HepG2 (cell line): ENCODE results near the gene TAB3. TPM values are rescaled to one million over a fixed set of nuclear protein-coding genes. Genes with fewer than 3 reads are reported as not detected.

Source experiments
- ATM ChIP-seq: fragments of 450-650 bp; IDR thresholded peaks from 2 replicates; pipeline ENCODE4 v1.7.1; 2017; ENCODE audit warnings: mild to moderate bottlenecking, borderline replicate concordance
- BHLHE40 ChIP-seq: IDR thresholded peaks from 2 replicates; pipeline ENCODE4 v1.6.1; 2011; ENCODE audit warnings: low read length, improper control_type of control experiment
- CEBPB ChIP-seq: IDR thresholded peaks from 2 replicates; pipeline ENCODE4 v1.6.1; 2011; ENCODE audit warnings: low read depth, low read length, improper control_type of control experiment, borderline replicate concordance
- DRAP1 ChIP-seq: IDR thresholded peaks from 2 replicates; pipeline ENCODE4 v1.6.1; 2016; ENCODE audit warnings: missing genetic modification reagents, missing compliant biosample characterization
- FOSL2 ChIP-seq: sonication (generic); formaldehyde crosslinking; IDR thresholded peaks from 2 replicates; pipeline ENCODE4 v1.4.0; 2020; ENCODE audit warnings: missing genetic modification reagents
- HNRNPUL1 ChIP-seq: fragments of 200-400 bp; formaldehyde crosslinking; IDR thresholded peaks from 2 replicates; pipeline ENCODE4 v1.6.1; 2017; ENCODE audit warnings: low read depth, mild to moderate bottlenecking, low read length, moderate library complexity
- KDM1A ChIP-seq: IDR thresholded peaks from 2 replicates; pipeline ENCODE4 v1.6.1; 2016; ENCODE audit warnings: missing compliant biosample characterization
- NR2C2 ChIP-seq: sonication (generic); formaldehyde crosslinking; IDR thresholded peaks from 2 replicates; pipeline ENCODE4 v1.4.0; 2020; ENCODE audit warnings: missing genetic modification reagents, mild to moderate bottlenecking, moderate library complexity, borderline replicate concordance
- PAF1 ChIP-seq: IDR thresholded peaks from 2 replicates; pipeline ENCODE4 v1.6.1; 2016; ENCODE audit warnings: missing genetic modification reagents, missing compliant biosample characterization
- PAX8 ChIP-seq: sonication (generic); formaldehyde crosslinking; IDR thresholded peaks from 2 replicates; pipeline ENCODE4 v1.8.0; 2022; ENCODE audit warnings: mild to moderate bottlenecking, missing genetic modification reagents, borderline replicate concordance
- PCBP1 ChIP-seq: fragments of 200-400 bp; formaldehyde crosslinking; IDR thresholded peaks from 2 replicates; pipeline ENCODE4 v1.6.1; 2017; ENCODE audit warnings: mild to moderate bottlenecking, low read depth, low read length, borderline replicate concordance
- POLR2AphosphoS5 ChIP-seq: IDR thresholded peaks from 2 replicates; pipeline ENCODE4 v1.6.1; 2012; ENCODE audit warnings: low read depth, low read length
- PRPF4 ChIP-seq: fragments of 200-400 bp; formaldehyde crosslinking; IDR thresholded peaks from 2 replicates; pipeline ENCODE4 v1.6.1; 2016; ENCODE audit warnings: low read length, low read depth; ENCODE audit not compliant: poor library complexity, severe bottlenecking
- SKI ChIP-seq: fragments of 450-650 bp; IDR thresholded peaks from one replicate; pipeline ENCODE4 v1.6.1; 2018; ENCODE audit warnings: mild to moderate bottlenecking; ENCODE audit not compliant: partially characterized antibody
- ZBTB38 ChIP-seq: sonication (generic); formaldehyde crosslinking; IDR thresholded peaks from 2 replicates; pipeline ENCODE4 v1.5.1; 2020; ENCODE audit warnings: mild to moderate bottlenecking, missing genetic modification reagents
- ZFX ChIP-seq: sonication (generic); formaldehyde crosslinking; IDR thresholded peaks from 2 replicates; pipeline ENCODE4 v1.4.0; 2020; ENCODE audit warnings: mild to moderate bottlenecking, low read depth, missing genetic modification reagents, moderate library complexity
- ZFYVE20 ChIP-seq: sonication (generic); formaldehyde crosslinking; IDR thresholded peaks from 2 replicates; pipeline ENCODE4 v1.8.0; 2023; ENCODE audit warnings: low read depth, mild to moderate bottlenecking, moderate library complexity, missing genetic modification reagents, borderline replicate concordance
- ZNF33A ChIP-seq: sonication (generic); formaldehyde crosslinking; IDR thresholded peaks from 2 replicates; pipeline ENCODE4 v1.5.1; 2020; ENCODE audit warnings: missing genetic modification reagents, mild to moderate bottlenecking, moderate library complexity, borderline replicate concordance
- ZNF383 ChIP-seq: sonication (generic); formaldehyde crosslinking; IDR thresholded peaks from 2 replicates; pipeline ENCODE4 v1.4.0; 2020; ENCODE audit warnings: missing genetic modification reagents, mild to moderate bottlenecking, borderline replicate concordance
- ZNF503 ChIP-seq: sonication (generic); formaldehyde crosslinking; IDR thresholded peaks from 2 replicates; pipeline ENCODE4 v1.4.0; 2020; ENCODE audit warnings: missing genetic modification reagents
- ZNF737 ChIP-seq: sonication (generic); formaldehyde crosslinking; IDR thresholded peaks from 2 replicates; pipeline ENCODE4 v1.5.0; 2020; ENCODE audit warnings: missing genetic modification reagents, mild to moderate bottlenecking, borderline replicate concordance
- ZNF788 ChIP-seq: sonication (generic); formaldehyde crosslinking; IDR thresholded peaks from 2 replicates; pipeline ENCODE4 v1.5.0; 2020; ENCODE audit warnings: mild to moderate bottlenecking, missing genetic modification reagents, borderline replicate concordance
- ZNF816 ChIP-seq: sonication (generic); formaldehyde crosslinking; IDR thresholded peaks from 2 replicates; pipeline ENCODE4 v1.8.0; 2022; ENCODE audit warnings: missing genetic modification reagents, mild to moderate bottlenecking, borderline replicate concordance
- polyA plus RNA-seq, 8 experiments: library from polyadenylated mRNA; depleted of rRNA in 3 of 8; stranded (reverse) in 7 of 8; unstranded in 1 of 8; fragments of >200 nt; fragmentation: Illumina TruSeq in 4 of 8; extraction: Trizol in 4 of 8; gene quantifications; 2 replicates each; pipeline versions ENCODE4 v1.2.1 to v1.2.3, GENCODE V29; 2011 to 2016; ENCODE audit warnings: low read depth in 4 of 8, missing spikeins in 1 of 8, mixed read lengths in 1 of 8; ENCODE audit not compliant: insufficient read depth in 1 of 8
- total RNA-seq, 5 experiments: library from RNA; depleted of rRNA; stranded (reverse); fragments of >200 nt; fragmentation: Illumina TruSeq; extraction: Trizol; gene quantifications; 2 replicates each; pipeline ENCODE4 v1.2.3, GENCODE V29; 2016; ENCODE audit warnings: low read depth in 1 of 5
- TF ChIP-seq, protein P1 (sequence below): sonication (generic); formaldehyde crosslinking; IDR thresholded peaks from 2 replicates; pipeline ENCODE4 v1.4.0; 2020; ENCODE audit warnings: mild to moderate bottlenecking, missing genetic modification reagents
- TF ChIP-seq, protein P2 (sequence below): IDR thresholded peaks from 2 replicates; pipeline ENCODE4 v1.6.1; 2016; ENCODE audit warnings: missing compliant biosample characterization, missing genetic modification reagents, borderline replicate concordance
- TF ChIP-seq, protein P3 (sequence below): sonication (generic); formaldehyde crosslinking; IDR thresholded peaks from 2 replicates; pipeline ENCODE4 v1.5.1; 2020; ENCODE audit warnings: mild to moderate bottlenecking, missing genetic modification reagents, moderate library complexity

The TAB3 gene
- total and polyA plus RNA-seq, 2 of the 13 experiments (the other 11 are each of a cell fraction or from before 2014, with no cell fraction given): 27.2 to 59.8 TPM

DNA sequence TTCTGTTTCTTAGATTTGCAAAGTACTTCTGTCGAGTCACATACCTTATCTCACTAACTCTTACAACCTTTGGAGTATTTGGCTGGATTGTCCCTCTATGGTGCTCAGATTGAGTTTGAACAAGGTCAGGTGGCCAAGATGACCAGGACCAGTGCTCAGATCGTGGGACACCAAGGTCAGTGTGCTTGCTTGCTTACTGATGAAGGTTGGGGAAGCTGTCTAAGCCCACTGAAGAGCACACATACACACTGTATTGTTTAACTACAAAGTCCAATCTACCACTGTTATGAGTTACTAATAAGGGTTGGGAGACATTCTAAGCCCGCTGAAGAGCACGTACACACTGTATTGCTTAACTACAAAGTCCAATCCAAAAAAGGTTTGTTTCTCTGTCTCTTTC lies 53.7 kb downstream of the TAB3 start (continued):
- TF ChIP-seq, protein P1, sequence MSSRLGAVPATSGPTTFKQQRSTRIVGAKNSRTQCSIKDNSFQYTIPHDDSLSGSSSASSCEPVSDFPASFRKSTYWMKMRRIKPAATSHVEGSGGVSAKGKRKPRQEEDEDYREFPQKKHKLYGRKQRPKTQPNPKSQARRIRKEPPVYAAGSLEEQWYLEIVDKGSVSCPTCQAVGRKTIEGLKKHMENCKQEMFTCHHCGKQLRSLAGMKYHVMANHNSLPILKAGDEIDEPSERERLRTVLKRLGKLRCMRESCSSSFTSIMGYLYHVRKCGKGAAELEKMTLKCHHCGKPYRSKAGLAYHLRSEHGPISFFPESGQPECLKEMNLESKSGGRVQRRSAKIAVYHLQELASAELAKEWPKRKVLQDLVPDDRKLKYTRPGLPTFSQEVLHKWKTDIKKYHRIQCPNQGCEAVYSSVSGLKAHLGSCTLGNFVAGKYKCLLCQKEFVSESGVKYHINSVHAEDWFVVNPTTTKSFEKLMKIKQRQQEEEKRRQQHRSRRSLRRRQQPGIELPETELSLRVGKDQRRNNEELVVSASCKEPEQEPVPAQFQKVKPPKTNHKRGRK (CRISPR knock-in tag): no peak
- TF ChIP-seq KDM1A (no peak), ZNF816 (CRISPR knock-in tag) (no peak), SKI (no peak), ZBTB38 (CRISPR knock-in tag) (no peak), ZNF788 (CRISPR knock-in tag) (no peak), NR2C2 (CRISPR knock-in tag) (no peak; the same call in 1 of the 2 replicates), FOSL2 (CRISPR knock-in tag) (peak; percentile 44), DRAP1 (CRISPR knock-in tag) (no peak), PRPF4 (no peak), ZNF503 (CRISPR knock-in tag) (peak; percentile 35; the same call in 1 of the 2 replicates), ATM (no peak), ZNF383 (CRISPR knock-in tag) (no peak), ZFYVE20 (CRISPR knock-in tag) (no peak), ZNF737 (CRISPR knock-in tag) (no peak), HNRNPUL1 (no peak), BHLHE40 (no peak), POLR2AphosphoS5 (no peak; the same call in 1 of the 2 replicates), CEBPB (peak; percentile 79), PAX8 (CRISPR knock-in tag) (no peak), ZFX (CRISPR knock-in tag) (no peak), ZNF33A (no peak), PAF1 (no peak), PCBP1 (no peak)
- TF ChIP-seq, protein P2, sequence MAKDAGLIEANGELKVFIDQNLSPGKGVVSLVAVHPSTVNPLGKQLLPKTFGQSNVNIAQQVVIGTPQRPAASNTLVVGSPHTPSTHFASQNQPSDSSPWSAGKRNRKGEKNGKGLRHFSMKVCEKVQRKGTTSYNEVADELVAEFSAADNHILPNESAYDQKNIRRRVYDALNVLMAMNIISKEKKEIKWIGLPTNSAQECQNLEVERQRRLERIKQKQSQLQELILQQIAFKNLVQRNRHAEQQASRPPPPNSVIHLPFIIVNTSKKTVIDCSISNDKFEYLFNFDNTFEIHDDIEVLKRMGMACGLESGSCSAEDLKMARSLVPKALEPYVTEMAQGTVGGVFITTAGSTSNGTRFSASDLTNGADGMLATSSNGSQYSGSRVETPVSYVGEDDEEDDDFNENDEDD: no peak
- TF ChIP-seq, protein P3, sequence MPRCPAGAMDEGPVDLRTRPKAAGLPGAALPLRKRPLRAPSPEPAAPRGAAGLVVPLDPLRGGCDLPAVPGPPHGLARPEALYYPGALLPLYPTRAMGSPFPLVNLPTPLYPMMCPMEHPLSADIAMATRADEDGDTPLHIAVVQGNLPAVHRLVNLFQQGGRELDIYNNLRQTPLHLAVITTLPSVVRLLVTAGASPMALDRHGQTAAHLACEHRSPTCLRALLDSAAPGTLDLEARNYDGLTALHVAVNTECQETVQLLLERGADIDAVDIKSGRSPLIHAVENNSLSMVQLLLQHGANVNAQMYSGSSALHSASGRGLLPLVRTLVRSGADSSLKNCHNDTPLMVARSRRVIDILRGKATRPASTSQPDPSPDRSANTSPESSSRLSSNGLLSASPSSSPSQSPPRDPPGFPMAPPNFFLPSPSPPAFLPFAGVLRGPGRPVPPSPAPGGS: no peak
